ENCODE measurements around the gene ANGPTL2. TPM values are rescaled to one million over a fixed set of nuclear protein-coding genes. Genes with fewer than 3 reads are reported as not detected.

Gene ANGPTL2
- total RNA-seq, 1 experiment from 2014 or later, result 0.08 TPM

- no peaks in the 10 kb centered on the region for H3K9me3 ChIP-seq (ENCODE audit: control insufficient read depth, insufficient read depth, low read depth, low read length)
- no peaks in the 10 kb centered on the region for H3K36me3 ChIP-seq (ENCODE audit: control insufficient read depth, insufficient read depth, low read length)
- CTCF ChIA-PET, result no interaction called here
- BruUV-seq (replicated peaks), result no TSS peak
- H3K27me3 ChIP-seq (ENCODE audit: control insufficient read depth, insufficient read depth, low read length), result no peaks in the 10 kb centered on the region
- TF ChIP-seq CTCF (IDR thresholded peaks at IDR 0.05) (no peak), REST (IDR thresholded peaks at IDR 0.05; ENCODE audit: insufficient read depth in 1 of 2, low read depth in 2 of 2, low read length in 1 of 2) (no peak), TCF7L2 (IDR thresholded peaks at IDR 0.05; ENCODE audit: low read depth, low read length) (no peak), POLR2AphosphoS5 (IDR thresholded peaks at IDR 0.05; ENCODE audit: low read depth, low read length) (no peak), SIN3A (IDR thresholded peaks at IDR 0.05; ENCODE audit: borderline replicate concordance, insufficient read depth, low read depth, low read length) (no peak)
- POLR2A ChIA-PET, result no interaction called here
- no peak overlapping the region for H3K27ac ChIP-seq (ENCODE audit: low read length)
- H3K4me1 ChIP-seq (ENCODE audit: control insufficient read depth, insufficient read depth, low read length), result no peaks in the 10 kb centered on the region
- DNase-seq (ENCODE audit: low read depth, low spot score) (no peak), ATAC-seq (no peak)
- in situ Hi-C loops (cut with HindIII; ENCODE audit: low pct_unique_long_range_greater_than_20kb, low sequenced_read_pairs), result no loop called here
- intact Hi-C loops (cut with micrococcal nuclease; ENCODE audit: unreplicated experiment), result no loop called here
- H3K4me3 ChIP-seq (ENCODE audit: low read depth in 2 of 2, low read length in 2 of 2), result no peak overlapping the region
Measured at GRCh38 chr9:127170103-127170502, 47.7 kb upstream of the ANGPTL2 start.

- intact Hi-C loops (cut with micrococcal nuclease; ENCODE audit: unreplicated experiment), result no loop called here
- Histone ChIP-seq H3K27ac (ENCODE audit: low read length) (no peak overlapping the region), H3K4me3 (ENCODE audit: low read depth in 2 of 2, low read length in 2 of 2) (no peak overlapping the region), H3K9me3 (ENCODE audit: control insufficient read depth, insufficient read depth, low read depth, low read length) (no peaks in the 10 kb centered on the region), H3K4me1 (ENCODE audit: control insufficient read depth, insufficient read depth, low read length) (no peaks in the 10 kb centered on the region), H3K27me3 (ENCODE audit: control insufficient read depth, insufficient read depth, low read length) (no peaks in the 10 kb centered on the region), H3K36me3 (ENCODE audit: control insufficient read depth, insufficient read depth, low read length) (no peaks in the 10 kb centered on the region)
- ATAC-seq (no peak), DNase-seq (ENCODE audit: low read depth, low spot score) (no peak)
- no peak for TF ChIP-seq CTCF (IDR thresholded peaks at IDR 0.05)
- TF ChIP-seq POLR2AphosphoS5 (IDR thresholded peaks at IDR 0.05; ENCODE audit: low read depth, low read length), result no peak
- no peak for TF ChIP-seq TCF7L2 (IDR thresholded peaks at IDR 0.05; ENCODE audit: low read depth, low read length)
- no peak for TF ChIP-seq REST (IDR thresholded peaks at IDR 0.05; ENCODE audit: insufficient read depth in 1 of 2, low read depth in 2 of 2, low read length in 1 of 2)
- TF ChIP-seq SIN3A (IDR thresholded peaks at IDR 0.05; ENCODE audit: borderline replicate concordance, insufficient read depth, low read depth, low read length), result no peak
- ChIA-PET CTCF (no interaction called here), POLR2A (no interaction called here)
- in situ Hi-C loops (cut with HindIII; ENCODE audit: low pct_unique_long_range_greater_than_20kb, low sequenced_read_pairs), result no loop called here
- BruUV-seq (replicated peaks), result no TSS peak
Measured at GRCh38 chr9:127169575-127169883, 47.1 kb upstream of the ANGPTL2 start.

All from Panc1 (cell line).